HepG2 (cell line): Measurements from ENCODE around the gene LCA5. TPM values are rescaled to one million over a fixed set of nuclear protein-coding genes. Genes with fewer than 3 reads are reported as not detected.

ENCODE experiments used
- ATAC-seq: fragments of 200-7000 bp; cut with Tn5 transposase; 3 replicates; pipeline ENCODE4 v1.9.1; 2020; ENCODE audit warnings: mild to moderate bottlenecking, moderate library complexity
- BruUV-seq: library from RNA; stranded (reverse); fragments of 400-500 nt; replicated peaks from 2 replicates; lab custom pipeline; 2021; lab: Mats Ljungman, UMichigan
- CTCF ChIA-PET: fragments of 300-600 bp; formaldehyde crosslinking; extraction: SDS; loops from one replicate; lab custom pipeline; 2021; ENCODE audit warnings: low total read pairs, inconsistent platforms, low intra/inter-chr PET ratio; lab: Yijun Ruan, JAX
- POLR2A ChIA-PET: fragments of 350-600 bp; sonication (Branson Sonifier 250); formaldehyde crosslinking; loops from one replicate; lab custom pipeline; 2020; ENCODE audit warnings: antibody characterized with exemption, inconsistent platforms; lab: Yijun Ruan, JAX
- DNase-seq: peaks from one replicate; pipeline ENCODE4 v3.0.0-alpha.2; 2015; ENCODE audit warnings: low spot score
- FAIRE-seq: peaks from 3 replicates; lab custom pipeline; 2011; peaks lifted over from hg19 to GRCh38; lab: Jason Lieb, UNC
- H2AFZ ChIP-seq: one replicate; pipeline ENCODE4 v1.6.1; 2011; ENCODE audit warnings: low read length, inconsistent platforms
- H3K27ac ChIP-seq: fragments of 300-600 bp; 3 replicates; pipeline ENCODE4 v1.8.0; 2011; ENCODE audit warnings: mixed run types, mild to moderate bottlenecking, mixed read lengths, low read length, inconsistent platforms; ENCODE audit not compliant: insufficient read depth; ENCODE audit errors: extremely low read length
- H3K27me3 ChIP-seq, 2 experiments: fragments of 200-600 bp in 1 of 2; 2 replicates in 1 of 2; 3 replicates in 1 of 2; pipeline versions ENCODE4 v1.6.0 to v1.8.0; 2011; ENCODE audit warnings: low read length in 2 of 2, mild to moderate bottlenecking in 2 of 2, moderate library complexity in 2 of 2, inconsistent platforms in 1 of 2; ENCODE audit not compliant: insufficient read depth in 2 of 2, control insufficient read depth in 1 of 2
- H3K36me3 ChIP-seq, 2 experiments: fragments of 200-600 bp in 1 of 2; replicated peaks in 1 of 2; 2 replicates in 1 of 2; 3 replicates in 1 of 2; pipeline versions ENCODE4 v1.5.1 to v1.8.0; 2011; ENCODE audit warnings: low read length in 2 of 2, inconsistent platforms in 1 of 2; ENCODE audit not compliant: insufficient read depth in 2 of 2, control insufficient read depth in 1 of 2
- H3K4me1 ChIP-seq: 2 replicates; pipeline ENCODE4 v1.5.1; 2012; ENCODE audit warnings: low read length, inconsistent platforms; ENCODE audit not compliant: insufficient read depth
- H3K4me2 ChIP-seq: 2 replicates; pipeline ENCODE4 v1.6.0; 2011; ENCODE audit warnings: low read depth, low read length, inconsistent platforms
- H3K4me3 ChIP-seq, 3 experiments: fragments of 200-600 bp in 1 of 3; sonication (generic), shearing (Covaris generic) in 1 of 3; replicated peaks in 1 of 3; 2 replicates each; pipeline ENCODE4 v1.5.1; 2011 to 2016; ENCODE audit warnings: low read length in 3 of 3, inconsistent platforms in 2 of 3, low read depth in 2 of 3, mild to moderate bottlenecking in 2 of 3, control low read depth in 1 of 3, mixed read lengths in 1 of 3; ENCODE audit not compliant: insufficient read depth in 1 of 3
- H3K79me2 ChIP-seq: one replicate; pipeline ENCODE4 v1.6.1; 2011; ENCODE audit warnings: low read length, inconsistent platforms; ENCODE audit not compliant: insufficient read depth
- H3K9ac ChIP-seq: 2 replicates; pipeline ENCODE4 v1.6.0; 2011; ENCODE audit warnings: mild to moderate bottlenecking, low read depth, low read length, inconsistent platforms; ENCODE audit not compliant: insufficient read depth
- H3K9me3 ChIP-seq: 2 replicates; pipeline ENCODE4 v1.5.1; 2012; ENCODE audit warnings: mild to moderate bottlenecking, low read length
- H4K20me1 ChIP-seq: 2 replicates; pipeline ENCODE4 v1.6.0; 2011; ENCODE audit warnings: inconsistent platforms, mild to moderate bottlenecking, low read length, moderate library complexity; ENCODE audit not compliant: insufficient read depth
- CREB1 ChIP-seq, 2 experiments: fragments of 450-650 bp in 1 of 2; IDR thresholded peaks; 2 replicates each; pipeline ENCODE4 v1.6.1; 2016 to 2017; ENCODE audit warnings: control low read depth in 1 of 2, mild to moderate bottlenecking in 1 of 2, missing compliant biosample characterization in 1 of 2, missing genetic modification characterization in 1 of 2
- E2F5 ChIP-seq: sonication (generic); formaldehyde crosslinking; conservative IDR thresholded peaks from 2 replicates; pipeline ENCODE4 v1.4.0; 2020; ENCODE audit warnings: missing genetic modification reagents
- ETS1 ChIP-seq: sonication (generic); formaldehyde crosslinking; IDR thresholded peaks from 2 replicates; pipeline ENCODE4 v1.4.0; 2020; ENCODE audit warnings: missing genetic modification reagents
- GFI1 ChIP-seq: sonication (generic); formaldehyde crosslinking; IDR thresholded peaks from 2 replicates; pipeline ENCODE4 v1.5.0; 2020; ENCODE audit warnings: missing genetic modification reagents, mild to moderate bottlenecking, borderline replicate concordance
- SIX4 ChIP-seq: sonication (generic); formaldehyde crosslinking; IDR thresholded peaks from 2 replicates; pipeline ENCODE4 v1.4.0; 2020; ENCODE audit warnings: missing genetic modification reagents
- ZEB1 ChIP-seq: IDR thresholded peaks from 2 replicates; pipeline ENCODE4 v1.6.1; 2012; ENCODE audit warnings: mild to moderate bottlenecking, low read depth, inconsistent platforms; ENCODE audit not compliant: insufficient replicate concordance
- ZNF44 ChIP-seq: sonication (generic); formaldehyde crosslinking; IDR thresholded peaks from 2 replicates; pipeline ENCODE4 v1.5.1; 2020; ENCODE audit warnings: mild to moderate bottlenecking, missing genetic modification reagents
- ZNF616 ChIP-seq: sonication (generic); formaldehyde crosslinking; IDR thresholded peaks from 2 replicates; pipeline ENCODE4 v1.5.0; 2020; ENCODE audit warnings: low read depth, mild to moderate bottlenecking, missing genetic modification reagents
- in situ Hi-C: cut with HindIII; loops from 2 replicates; pipeline ENCODE4 v1.10.0; 2017; ENCODE audit warnings: low pct_unique_long_range_greater_than_20kb; ENCODE audit not compliant: extremely low pct_ligation_motif_present
- intact Hi-C: fragments of 100-400 bp; cut with micrococcal nuclease; formaldehyde crosslinking; loops from one replicate; pipeline ENCODE4 v1.10.0; 2022; ENCODE audit not compliant: unreplicated experiment
- polyA plus RNA-seq, 8 experiments: library from polyadenylated mRNA; depleted of rRNA in 3 of 8; stranded (reverse) in 7 of 8; unstranded in 1 of 8; fragments of >200 nt; fragmentation: Illumina TruSeq in 4 of 8; extraction: Trizol in 4 of 8; gene quantifications; 2 replicates each; pipeline versions ENCODE4 v1.2.1 to v1.2.3, GENCODE V29; 2011 to 2016; ENCODE audit warnings: low read depth in 4 of 8, missing spikeins in 1 of 8, mixed read lengths in 1 of 8; ENCODE audit not compliant: insufficient read depth in 1 of 8
- small RNA-seq, 3 experiments: library from RNA; depleted of rRNA; stranded (forward); fragments of <200 nt; gene quantifications; one replicate each; pipeline ENCODE3, GENCODE V24; 2012; ENCODE audit warnings: low read depth in 2 of 3, low replicate concordance in 1 of 3; ENCODE audit not compliant: insufficient read length in 3 of 3, insufficient read depth in 2 of 3
- total RNA-seq, 5 experiments: library from RNA; depleted of rRNA; stranded (reverse); fragments of >200 nt; fragmentation: Illumina TruSeq; extraction: Trizol; gene quantifications; 2 replicates each; pipeline ENCODE4 v1.2.3, GENCODE V29; 2016; ENCODE audit warnings: low read depth in 1 of 5

LCA5 gene
- total and polyA plus RNA-seq, 2 of the 13 experiments (the other 11 are each of a cell fraction or from before 2014, with no cell fraction given): 0.84 to 4.6 TPM

- no peak for TF ChIP-seq ETS1
- TF ChIP-seq, all 625 proteins: peak for 0
Measured at GRCh38 chr6:79436241-79436640, 101.0 kb downstream of the LCA5 start (continued).

- BruUV-seq: no TSS peak
- DNase-seq (no peak), ATAC-seq (no peak), FAIRE-seq (no peak)
- Histone ChIP-seq H3K9ac (no peak overlapping the region), H4K20me1 (no peaks in the 10 kb centered on the region), H3K27me3 (0 out of 5 replicates have a peak, but pooled peaks cover 0 to 4% of the 10 kb centered on the region in 2 experiments), H3K4me2 (no peak overlapping the region), H3K9me3 (no peaks in the 10 kb centered on the region), H3K79me2 (no peaks in the 10 kb centered on the region), H3K4me3 (no peak overlapping the region), H2AFZ (no peak overlapping the region), H3K36me3 (no peaks in the 10 kb centered on the region), H3K27ac (no peak overlapping the region), H3K4me1 (no peaks in the 10 kb centered on the region)
- CTCF ChIA-PET: no interaction called here
- POLR2A ChIA-PET: no interaction called here
- intact Hi-C loops (no loop called here), in situ Hi-C loops (no loop called here)
- no peak for TF ChIP-seq GFI1 (CRISPR knock-in tag)
- no peak for TF ChIP-seq CREB1 (IDR thresholded peaks at IDR 0.05)
- TF ChIP-seq CREB1 (CRISPR knock-in tag; IDR thresholded peaks at IDR 0.05): no peak
- TF ChIP-seq ZNF616 (CRISPR knock-in tag): no peak
- TF ChIP-seq SIX4 (CRISPR knock-in tag): no peak
- TF ChIP-seq ZNF44 (CRISPR knock-in tag): no peak
- no peak for TF ChIP-seq E2F5
- no peak for TF ChIP-seq ZEB1
Measured at GRCh38 chr6:79435746-79436145, 101.5 kb downstream of the LCA5 start.

Small RNAs within 50 kb of the gene (small RNA-seq; reads per million reads assigned to genes)
- 0 reads per million in 3 experiments for gene DBIP1

Other genes with a start within 250 kb of the LCA5 start
- 28.8 and 49.2 TPM in 2 replicates for gene SH3BGRL2, start 93.9 kb upstream of the LCA5 start, total RNA-seq (2016; rRNA removed; fragmentation: Illumina TruSeq; extraction: Trizol)
- 9.1 and 10.9 TPM in 2 replicates for gene SH3BGRL2, start 93.9 kb upstream of the LCA5 start, polyA plus RNA-seq (2011; rRNA removed)